ENCODE data around the gene E2F8.
"Not testable (repeated sequence)": the region's sequence is repeated elsewhere in the genome, so short reads cannot be mapped to it uniquely, and the experiment has no call there.

E2F8 gene, protein sequence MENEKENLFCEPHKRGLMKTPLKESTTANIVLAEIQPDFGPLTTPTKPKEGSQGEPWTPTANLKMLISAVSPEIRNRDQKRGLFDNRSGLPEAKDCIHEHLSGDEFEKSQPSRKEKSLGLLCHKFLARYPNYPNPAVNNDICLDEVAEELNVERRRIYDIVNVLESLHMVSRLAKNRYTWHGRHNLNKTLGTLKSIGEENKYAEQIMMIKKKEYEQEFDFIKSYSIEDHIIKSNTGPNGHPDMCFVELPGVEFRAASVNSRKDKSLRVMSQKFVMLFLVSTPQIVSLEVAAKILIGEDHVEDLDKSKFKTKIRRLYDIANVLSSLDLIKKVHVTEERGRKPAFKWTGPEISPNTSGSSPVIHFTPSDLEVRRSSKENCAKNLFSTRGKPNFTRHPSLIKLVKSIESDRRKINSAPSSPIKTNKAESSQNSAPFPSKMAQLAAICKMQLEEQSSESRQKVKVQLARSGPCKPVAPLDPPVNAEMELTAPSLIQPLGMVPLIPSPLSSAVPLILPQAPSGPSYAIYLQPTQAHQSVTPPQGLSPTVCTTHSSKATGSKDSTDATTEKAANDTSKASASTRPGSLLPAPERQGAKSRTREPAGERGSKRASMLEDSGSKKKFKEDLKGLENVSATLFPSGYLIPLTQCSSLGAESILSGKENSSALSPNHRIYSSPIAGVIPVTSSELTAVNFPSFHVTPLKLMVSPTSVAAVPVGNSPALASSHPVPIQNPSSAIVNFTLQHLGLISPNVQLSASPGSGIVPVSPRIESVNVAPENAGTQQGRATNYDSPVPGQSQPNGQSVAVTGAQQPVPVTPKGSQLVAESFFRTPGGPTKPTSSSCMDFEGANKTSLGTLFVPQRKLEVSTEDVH

DNA sequence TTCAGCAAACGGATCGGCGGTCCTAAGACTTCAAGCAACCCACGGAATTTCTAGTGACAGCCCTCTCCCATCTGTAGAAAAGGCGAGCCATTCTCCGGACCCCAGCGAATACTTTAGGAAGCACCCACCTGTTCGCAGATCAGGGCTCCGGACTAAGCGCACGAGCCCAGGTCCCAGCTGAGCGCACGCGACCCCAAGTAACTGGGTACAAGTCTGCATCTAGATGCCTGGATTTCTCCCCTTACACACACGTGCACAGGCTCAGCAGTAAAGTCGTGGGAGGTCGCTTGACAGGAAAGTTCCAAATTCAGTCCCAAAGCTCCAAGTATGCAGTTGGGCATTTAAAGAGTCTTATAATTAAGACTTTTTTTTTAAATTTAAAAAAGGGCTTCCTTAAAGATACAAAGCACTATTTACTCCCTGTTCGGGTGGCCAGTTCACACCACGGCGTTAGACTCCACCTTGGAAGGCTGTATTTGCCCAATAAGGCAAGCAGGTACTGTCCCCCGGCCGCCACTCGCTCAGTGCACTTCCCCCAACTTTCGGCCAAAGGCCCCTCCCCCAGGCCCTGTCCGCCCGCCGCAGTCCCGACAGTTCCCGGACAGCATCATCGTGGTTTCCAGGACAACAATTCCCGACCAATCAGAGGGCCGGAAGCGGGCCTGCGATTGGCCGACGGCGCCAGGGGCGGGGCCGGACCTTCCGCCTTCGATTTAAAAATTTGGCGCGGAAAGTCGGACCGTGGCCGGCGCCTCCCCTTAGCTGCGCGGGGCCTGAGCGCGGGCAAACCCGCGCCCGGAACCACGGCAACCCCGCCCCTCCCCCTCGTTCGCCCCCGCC lies at the start of gene E2F8:
Gene E2F8 (minus strand): TSS at position 526 of the 840 bp plus-strand sequence. CDS start 824 bp downstream, outside the sequence.
- DNase-seq: peak; percentile 92

DNA sequence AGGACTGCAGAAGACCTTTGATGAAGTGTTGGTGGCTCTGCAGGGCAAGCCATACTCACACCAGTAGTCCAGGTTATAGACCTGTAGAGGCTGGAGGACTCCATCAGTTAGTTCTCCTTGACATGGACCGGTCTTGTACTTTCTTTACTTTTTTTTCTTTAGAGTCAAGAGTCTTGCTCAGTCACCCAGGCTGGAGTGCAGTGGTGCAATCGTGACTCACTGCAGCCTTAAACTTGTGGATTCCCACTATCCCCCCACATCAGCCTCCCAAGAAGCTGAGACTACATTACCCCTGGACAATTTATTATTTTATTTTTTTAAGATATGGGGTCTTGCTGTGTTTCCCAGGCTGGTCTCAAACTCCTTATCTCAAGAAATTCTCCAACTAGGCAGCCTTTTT lies 49.6 kb upstream of the E2F8 start:
- DNase-seq: peak; percentile 28

DNA sequence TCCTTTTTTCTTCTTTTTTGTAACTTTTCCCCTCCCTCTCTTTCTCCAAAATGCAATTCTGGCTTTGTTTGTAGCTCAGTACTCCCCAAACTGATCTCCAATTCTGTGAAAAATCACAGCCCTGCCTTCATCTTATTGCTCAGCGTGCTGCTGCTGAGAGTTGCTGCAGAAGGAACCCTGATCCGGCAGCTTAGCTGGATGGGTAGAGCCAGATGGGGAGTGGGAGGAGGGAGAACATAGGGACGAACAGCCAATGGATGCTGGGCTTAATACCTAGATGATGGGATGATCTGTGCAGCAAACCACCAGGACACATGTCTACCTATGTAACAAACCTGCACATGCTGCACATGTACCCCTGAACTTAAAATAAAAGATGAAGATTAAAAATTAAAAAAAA lies 47.5 kb upstream of the E2F8 start:
- DNase-seq: no peak

DNA sequence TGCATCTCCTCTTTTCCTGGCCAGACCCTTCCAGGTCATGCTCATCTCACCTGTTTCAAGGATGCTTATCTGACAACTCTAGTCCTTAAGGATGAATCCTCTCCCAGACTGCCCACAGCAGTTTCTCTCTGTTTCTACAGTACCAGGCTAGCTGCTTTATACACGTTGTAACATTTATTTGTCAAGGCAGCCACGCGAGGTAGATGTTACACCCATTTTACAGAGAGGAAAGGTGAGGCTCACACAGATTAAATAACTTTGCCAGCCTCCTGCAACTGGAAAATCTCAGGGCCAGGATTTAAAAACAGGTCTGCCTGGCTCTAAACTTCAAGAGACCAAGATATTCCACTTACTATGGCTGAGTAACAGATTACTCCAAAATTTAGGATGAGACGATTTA lies 45.7 kb upstream of the E2F8 start:
- DNase-seq: no peak

DNA sequence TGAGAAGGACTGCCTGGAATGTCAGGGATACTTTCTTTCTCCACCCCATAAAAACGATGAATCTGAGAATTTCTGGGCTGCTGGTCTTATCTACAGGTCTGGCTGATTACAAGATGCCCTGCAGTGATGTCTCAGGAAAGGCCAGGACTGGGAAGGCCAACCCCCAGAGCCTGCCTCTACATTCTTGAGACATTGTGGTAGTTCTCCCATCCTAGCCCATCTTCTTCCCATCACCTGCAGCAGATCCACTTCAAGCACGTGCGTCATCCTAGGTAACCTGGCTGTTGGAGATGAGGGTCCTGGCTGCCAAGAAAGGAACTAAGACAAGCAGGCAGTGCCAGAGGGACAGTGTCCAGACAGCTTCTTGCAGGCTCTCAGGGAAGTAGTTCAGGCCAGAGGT lies 44.1 kb upstream of the E2F8 start:
- DNase-seq: no peak

DNA sequence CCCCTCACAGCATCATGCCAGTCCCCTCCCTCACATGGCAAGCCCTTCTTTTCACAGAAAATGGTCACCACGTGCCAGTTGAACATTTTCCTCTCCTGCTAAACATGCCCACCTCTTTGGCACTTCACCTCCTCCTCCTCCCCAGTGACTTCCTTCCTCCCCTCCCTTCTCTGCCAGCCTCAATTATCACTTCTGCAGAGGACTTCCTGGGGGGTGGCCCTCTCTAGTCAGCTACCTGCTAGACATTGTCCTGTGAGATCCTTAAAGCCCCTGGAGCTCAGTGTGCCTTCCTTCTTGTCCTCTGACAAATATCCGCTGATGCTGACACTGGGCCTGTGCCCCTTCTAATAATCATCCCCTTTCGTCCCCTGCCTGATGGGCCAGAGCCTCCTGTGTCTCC lies 43.2 kb upstream of the E2F8 start:
- no peak for DNase-seq

DNA sequence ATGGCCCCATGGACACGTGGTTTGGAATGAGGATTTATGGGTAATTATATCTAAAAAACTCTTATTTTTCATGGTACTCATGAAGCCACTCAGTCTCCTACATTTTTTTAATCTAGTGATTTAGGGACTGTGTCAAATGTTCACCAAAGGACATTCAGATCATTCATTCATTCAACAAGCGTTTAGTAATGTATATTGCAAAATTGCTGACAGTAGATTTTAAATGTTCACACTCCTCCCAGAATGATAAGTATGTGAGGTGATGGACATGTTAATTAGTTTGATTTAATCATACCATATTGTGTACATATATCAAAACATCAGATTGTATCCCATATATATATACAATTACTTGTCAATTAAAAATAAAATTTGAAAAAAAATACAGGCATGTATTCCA lies 40.8 kb upstream of the E2F8 start:
- no peak for DNase-seq

DNA sequence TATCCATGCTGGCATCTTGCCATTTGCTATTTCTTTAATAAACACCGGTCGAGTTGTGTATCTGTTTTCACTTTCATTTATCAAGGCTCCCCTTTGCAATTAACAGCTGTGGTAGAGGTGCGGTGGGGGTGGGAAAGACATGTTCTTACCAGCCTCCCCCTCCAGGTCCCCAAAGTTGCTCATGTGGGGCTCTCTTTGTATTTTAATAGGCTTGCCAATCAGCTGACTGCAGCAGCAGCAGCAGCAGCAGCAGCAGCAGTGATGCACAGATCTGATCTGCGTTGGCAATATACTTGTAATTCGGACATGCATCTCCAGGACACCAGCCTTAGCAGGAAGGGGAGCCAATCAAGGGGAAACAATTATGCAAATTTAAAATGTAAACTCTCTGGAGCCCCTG lies 40.3 kb upstream of the E2F8 start:
- no peak for DNase-seq

DNA sequence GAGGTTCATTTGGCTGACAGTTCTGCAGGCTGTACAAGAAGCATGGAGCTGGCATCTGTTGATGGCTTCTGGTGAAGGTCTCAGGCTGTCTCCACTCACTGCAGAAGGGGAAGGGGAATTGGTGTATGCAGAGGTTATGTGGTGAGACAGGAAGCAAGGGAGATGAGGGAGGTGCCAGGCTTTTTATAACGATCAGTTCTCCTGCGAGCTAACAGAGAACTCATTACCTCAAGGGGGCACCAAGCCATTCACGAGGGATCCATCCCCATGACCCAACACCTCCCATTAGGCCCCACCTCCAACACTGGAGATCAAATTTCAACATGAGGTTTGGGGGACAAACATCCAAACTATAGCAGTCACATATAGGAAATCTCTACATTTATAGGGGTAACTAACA lies 38.7 kb upstream of the E2F8 start:
- DNase-seq: no peak

DNA sequence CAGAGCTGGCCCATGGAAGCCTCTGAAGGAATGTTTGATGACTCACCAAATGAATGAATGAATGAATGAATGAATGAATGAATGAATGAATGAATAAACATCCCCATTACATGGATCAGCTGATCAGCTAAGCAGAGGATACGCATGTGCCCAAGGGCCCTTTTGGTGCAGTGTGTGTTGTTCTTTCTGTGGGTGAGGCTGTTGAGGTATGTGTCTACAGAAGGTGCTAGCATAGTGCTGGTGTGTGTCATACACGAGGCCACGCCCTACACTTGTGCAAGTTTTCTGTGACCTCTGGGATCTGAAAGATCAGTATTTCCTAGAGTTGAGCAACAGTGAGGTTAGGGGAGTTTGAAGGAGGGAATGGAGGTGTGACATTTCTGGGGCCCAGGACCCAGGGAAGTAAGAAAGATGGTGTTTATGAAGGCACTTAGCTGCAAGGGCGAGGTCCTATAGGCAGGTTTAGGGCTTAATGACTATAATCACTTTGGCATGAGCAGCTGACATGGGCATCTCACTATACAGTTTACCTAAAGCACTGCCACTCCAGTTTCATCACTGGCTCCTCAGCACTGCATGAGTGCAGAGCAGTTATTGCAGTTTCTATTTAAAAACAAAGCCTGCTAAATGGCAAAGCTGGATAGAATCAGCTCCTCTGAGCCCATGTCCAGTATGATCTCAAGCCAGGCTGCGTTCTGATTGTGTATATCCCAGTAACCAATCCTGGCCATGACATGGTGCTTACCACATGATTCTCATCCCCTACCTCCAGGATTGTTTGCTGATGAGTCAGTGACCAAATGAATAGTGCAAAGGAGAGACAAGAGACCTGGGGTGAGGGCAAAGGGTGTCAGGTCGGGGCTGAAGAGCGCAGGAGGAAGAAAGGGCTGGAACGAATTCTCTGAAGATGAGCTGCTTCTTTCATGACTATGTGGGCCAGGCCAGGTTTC lies 36.4 kb upstream of the E2F8 start:
- DNase-seq: peak; percentile 54

DNA sequence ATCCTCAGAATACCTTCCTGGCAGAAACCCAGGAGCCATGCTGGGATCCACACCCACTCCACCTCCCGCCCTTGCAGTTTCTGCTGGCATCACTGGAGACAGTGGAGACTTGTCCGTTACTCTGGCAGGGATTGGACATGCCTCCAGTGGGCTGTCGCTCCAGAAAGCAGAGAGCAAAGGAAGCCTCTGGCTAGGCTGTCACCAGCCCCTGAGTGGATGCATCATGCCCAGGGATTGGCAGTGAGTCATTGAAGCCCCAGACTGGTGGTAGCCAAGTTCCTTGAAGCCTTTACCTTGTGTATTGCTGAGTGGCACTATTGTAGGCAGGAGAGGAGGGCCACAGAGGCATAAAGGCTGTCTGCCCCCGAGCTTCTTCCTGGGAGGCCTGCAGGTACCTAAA lies 34.8 kb upstream of the E2F8 start:
- no peak for DNase-seq

DNA sequence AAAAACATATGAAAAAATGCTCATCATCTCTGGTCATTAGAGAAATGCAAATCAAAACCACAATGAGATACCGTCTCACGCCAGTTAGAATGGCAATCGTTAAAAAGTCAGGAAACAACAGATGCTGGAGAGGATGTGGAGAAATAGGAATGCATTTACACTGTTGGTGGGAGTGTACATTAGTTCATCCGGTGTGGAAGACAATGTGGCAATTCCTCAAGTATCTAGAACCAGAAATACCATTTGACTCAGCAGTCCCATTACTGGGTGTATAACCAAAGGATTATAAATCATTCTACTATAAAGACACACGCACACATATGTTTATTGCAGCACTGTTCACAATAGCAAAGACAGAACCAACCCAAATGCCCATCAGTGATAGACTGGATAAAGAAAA lies 32.5 kb upstream of the E2F8 start:
- not testable (repeated sequence) for DNase-seq

DNA sequence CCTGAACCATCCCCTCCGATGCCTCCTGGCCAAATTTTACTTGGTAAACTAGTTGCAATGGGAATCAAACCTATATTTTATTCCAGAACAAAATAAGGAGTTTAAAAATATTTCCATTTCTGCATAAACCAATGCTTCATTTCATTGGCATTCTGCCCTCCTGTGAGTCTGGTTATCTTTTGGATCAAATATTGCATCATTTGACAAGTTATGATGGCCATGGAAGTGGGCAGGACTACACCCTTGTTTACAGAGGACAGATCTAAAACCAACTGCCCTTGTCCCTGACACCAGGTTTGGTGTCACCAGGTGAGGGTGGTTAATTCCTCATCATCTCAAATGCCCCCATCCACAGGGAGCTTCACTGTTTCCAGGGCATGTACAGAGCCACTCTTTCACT lies 28.2 kb upstream of the E2F8 start:
- DNase-seq: no peak

DNA sequence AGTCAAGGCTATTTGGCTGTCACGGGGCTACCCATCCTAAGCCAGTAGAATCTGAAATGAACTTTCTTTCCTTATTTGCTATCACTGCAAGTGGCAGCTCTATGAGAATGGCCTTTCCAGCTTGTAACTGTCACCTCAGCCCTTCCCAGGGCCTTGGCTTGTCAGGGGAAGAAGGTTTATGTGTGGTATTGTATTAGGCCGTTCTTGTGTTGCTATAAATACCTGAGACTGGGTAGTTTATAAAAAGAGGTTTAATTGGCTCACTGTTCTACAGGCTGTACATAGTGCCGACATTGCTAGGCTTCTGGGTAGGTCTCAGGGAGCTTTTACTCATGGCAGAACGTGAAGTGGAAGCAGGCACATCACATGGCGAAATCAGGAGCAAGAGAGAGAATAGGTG lies 26.8 kb upstream of the E2F8 start:
- DNase-seq: no peak

DNA sequence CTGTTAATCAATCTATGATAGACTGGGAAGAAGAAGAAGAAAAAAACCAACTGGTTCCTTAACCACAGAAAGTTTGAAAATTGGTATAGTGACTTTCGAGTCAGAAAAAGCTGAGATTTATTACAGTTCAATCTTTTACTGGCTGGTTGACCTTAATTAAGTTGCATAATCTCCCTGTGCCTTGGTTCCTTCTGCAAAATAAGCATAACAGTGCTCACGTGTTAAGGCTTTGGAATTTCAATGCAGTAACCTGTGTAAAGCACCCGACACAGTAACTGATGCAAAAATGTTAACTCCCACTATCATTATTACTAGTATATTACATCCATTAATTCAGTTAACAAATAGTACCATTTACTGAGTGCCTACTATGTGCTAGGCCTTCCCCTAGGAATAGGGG lies 22.6 kb upstream of the E2F8 start:
- no peak for DNase-seq

DNA sequence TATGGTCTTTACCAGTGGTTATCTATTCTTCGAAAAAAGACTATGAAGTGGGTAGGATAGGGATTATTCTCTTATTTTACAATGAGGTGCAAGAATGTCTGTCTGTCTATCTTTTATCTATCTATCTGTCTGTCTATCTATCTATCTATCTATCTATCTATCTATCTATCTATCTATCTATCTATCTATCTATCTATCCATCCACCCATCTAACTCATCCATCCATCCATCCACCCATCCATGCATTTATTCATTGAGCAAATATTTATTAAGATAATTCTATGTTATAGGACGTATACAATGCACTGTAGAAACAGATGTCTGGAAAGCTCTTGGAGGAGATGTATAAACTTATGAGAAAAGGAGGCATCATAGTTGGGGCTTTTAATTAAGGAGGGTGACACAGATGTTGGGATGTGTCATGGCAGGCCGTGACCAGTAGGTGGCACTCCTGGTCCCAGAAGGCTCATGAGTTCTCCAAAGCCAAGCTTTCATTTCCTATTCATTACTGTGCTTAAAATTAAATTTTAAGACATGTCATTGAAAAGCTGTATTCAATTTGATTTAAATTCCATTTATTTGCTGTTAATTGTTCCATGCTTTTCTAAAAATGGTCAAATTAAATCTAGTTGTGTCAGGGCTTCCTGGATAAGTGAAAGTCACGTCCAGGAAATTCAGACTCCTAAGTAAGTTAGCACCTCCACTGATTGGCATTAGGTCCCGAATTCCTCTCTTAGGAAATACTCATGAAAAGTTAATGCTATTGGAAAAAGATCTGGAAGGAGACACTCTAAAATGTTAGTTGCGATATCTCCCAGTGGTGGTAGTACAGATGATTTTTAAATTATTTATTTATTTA lies 19.0 kb upstream of the E2F8 start:
- DNase-seq: peak; percentile 37

DNA sequence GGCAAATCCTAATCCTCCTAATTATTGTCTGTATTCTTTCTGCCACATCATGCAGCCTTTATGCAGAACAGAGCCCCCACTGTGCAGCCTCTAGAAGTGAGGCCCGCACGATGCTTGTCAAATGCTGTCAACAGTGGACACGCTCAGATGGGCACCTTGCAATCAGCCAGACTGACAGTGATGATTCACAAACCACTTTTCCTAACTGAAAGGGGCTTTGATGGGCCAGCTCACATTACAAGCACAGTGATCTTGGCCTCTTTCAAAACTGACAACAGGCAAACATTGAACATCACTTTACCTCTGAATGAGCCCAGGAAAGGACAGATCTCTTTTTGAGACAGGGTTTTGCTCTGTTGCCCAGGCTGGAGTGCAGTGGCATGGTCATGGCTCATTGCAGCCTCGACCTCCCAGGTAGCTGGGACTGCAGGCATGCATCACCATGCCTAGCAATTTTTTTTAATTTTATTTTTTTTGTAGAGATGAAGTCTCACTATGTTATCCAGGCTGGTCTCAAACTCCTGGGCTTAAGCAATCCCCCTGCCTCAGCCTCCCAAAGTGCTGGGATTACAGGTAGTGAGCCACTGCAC lies 18.0 kb upstream of the E2F8 start:
- DNase-seq: no peak

DNA sequence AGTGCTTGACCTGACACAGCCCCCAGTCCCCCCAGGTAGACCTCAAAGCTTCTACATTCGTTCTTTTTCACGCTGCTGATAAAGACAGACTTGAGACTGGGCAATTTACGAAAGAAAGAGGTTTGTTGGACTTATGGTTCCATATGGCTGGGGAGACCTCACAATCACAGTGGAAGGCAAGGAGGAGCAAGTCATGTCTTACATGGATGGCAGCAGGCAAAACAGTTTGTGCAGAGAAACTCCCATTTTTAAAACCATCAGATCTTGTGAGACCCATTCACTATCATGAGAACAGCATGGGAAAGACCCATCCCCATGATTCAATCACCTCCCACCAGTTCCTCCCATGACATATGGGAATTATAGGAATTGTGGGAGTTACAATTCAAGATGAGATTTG lies 13.7 kb upstream of the E2F8 start:
- not testable (repeated sequence) for DNase-seq

DNA sequence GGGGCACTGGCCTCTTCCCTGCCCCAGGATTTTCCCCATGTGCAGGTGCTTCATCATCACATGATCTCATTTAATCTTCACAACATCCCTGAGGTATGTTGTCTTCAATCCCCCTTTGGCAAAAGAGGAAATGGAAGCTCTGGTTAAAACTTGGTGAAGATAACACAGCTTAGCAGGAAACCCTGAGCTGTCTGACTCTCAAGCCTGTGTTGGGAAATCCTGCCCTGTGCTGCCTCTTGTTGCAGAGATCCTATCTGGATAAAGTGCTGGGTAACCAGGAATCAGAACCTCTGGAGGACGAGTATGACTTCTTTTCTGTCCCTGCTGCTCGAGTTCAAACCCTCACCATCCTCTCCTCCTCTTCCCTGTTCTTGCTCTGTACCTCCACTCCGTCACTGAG lies 13.1 kb upstream of the E2F8 start:
- DNase-seq: no peak

DNA sequence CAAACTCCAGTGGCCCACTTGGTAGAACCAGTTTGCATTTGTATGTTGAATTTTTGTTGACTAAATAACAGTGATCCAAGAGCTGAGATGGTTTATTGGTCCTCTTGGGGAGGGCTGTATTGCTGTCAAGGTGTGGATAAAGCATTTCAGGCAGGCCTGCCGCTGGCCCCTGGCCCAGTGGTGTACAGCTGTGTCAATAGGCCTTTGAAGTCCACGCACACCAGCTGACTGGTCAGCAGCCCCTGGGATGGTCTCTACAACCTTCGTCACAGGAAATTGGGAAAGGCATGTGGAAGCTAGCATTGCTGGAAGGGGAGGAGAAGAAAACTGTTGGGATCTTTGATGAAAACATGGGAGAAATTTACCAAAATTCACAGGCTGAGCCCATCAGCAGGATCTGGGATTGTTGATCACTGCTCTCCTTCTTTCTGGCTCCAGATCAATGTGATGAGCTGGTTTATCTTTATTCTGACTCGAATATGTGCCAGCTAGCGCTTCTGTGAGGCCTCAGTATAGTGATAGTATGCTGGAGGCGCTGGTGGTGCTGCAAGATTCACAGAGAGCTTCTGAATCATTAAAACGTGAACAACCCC lies 12.5 kb upstream of the E2F8 start:
- no peak for DNase-seq
